Measurements from ENCODE around the gene WDR87.

GRCh38 chr19:37920591-37921450, 14.4 kb upstream of the WDR87 start:
- TF ChIP-seq EZH2phosphoT487 (IDR thresholded peaks at IDR 0.05; ENCODE audit: low read length): no peak
- TF ChIP-seq, protein P1, sequence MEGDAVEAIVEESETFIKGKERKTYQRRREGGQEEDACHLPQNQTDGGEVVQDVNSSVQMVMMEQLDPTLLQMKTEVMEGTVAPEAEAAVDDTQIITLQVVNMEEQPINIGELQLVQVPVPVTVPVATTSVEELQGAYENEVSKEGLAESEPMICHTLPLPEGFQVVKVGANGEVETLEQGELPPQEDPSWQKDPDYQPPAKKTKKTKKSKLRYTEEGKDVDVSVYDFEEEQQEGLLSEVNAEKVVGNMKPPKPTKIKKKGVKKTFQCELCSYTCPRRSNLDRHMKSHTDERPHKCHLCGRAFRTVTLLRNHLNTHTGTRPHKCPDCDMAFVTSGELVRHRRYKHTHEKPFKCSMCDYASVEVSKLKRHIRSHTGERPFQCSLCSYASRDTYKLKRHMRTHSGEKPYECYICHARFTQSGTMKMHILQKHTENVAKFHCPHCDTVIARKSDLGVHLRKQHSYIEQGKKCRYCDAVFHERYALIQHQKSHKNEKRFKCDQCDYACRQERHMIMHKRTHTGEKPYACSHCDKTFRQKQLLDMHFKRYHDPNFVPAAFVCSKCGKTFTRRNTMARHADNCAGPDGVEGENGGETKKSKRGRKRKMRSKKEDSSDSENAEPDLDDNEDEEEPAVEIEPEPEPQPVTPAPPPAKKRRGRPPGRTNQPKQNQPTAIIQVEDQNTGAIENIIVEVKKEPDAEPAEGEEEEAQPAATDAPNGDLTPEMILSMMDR (IDR thresholded peaks at IDR 0.05; ENCODE audit: low read length): no peak
